Neural progenitor cell (in vitro differentiated cells): ENCODE results near the gene KPNA3.

Experiments
- CTCF ChIP-seq: fragments of 200-600 bp; sonication (generic); IDR thresholded peaks from 2 replicates; pipeline ENCODE4 v1.5.1; 2017; ENCODE audit warnings: antibody characterized with exemption, mild to moderate bottlenecking
- EZH2 ChIP-seq: fragments of 200-600 bp; sonication (generic); IDR thresholded peaks from 2 replicates; pipeline ENCODE4 v1.6.1; 2017; ENCODE audit warnings: antibody characterized with exemption, mild to moderate bottlenecking, moderate library complexity
- EZH2phosphoT487 ChIP-seq: fragments of 200-600 bp; sonication (generic); IDR thresholded peaks from 2 replicates; pipeline ENCODE4 v1.6.1; 2017; ENCODE audit warnings: antibody characterized with exemption

- TF ChIP-seq CTCF (no peak), EZH2 (no peak), EZH2phosphoT487 (no peak)
Observed at GRCh38 chr13:49833402-49833801, 40.9 kb upstream of the KPNA3 start.
